Kidney glomerular epithelial cell (primary cell): ENCODE results near the gene PDYN.

Experiments used
- DNase-seq: peaks from one replicate; lab custom pipeline; 2025; lab: John Stamatoyannopoulos, UW

PDYN gene

GRCh38 chr20:1994627-1995026 lies 769 bp upstream of the PDYN start:
- DNase-seq, result no peak

GRCh38 chr20:1992359-1993110 lies 1.3 kb downstream of the PDYN start:
- DNase-seq, result no peak

GRCh38 chr20:1987826-1988225 lies 6.0 kb downstream of the PDYN start:
- DNase-seq, result peak; percentile 0

- DNase-seq, result no peak
Observed at GRCh38 chr20:1983301-1983700, 10.6 kb downstream of the PDYN start.

- DNase-seq, result no peak
Observed at GRCh38 chr20:1982686-1983085, 11.2 kb downstream of the PDYN start.

GRCh38 chr20:1979106-1979778 lies 14.6 kb downstream of the PDYN start:
- DNase-seq, result no peak

GRCh38 chr20:1975291-1975690 lies 18.6 kb downstream of the PDYN start:
- DNase-seq, result no peak

GRCh38 chr20:1973601-1974440 lies 20.0 kb downstream of the PDYN start:
- no peak for DNase-seq

- no peak for DNase-seq
Observed at GRCh38 chr20:1971893-1972586, 21.8 kb downstream of the PDYN start.

GRCh38 chr20:1968964-1969363 lies 24.9 kb downstream of the PDYN start:
- DNase-seq, result no peak

- peak; percentile 42 for DNase-seq
Observed at GRCh38 chr20:1965520-1966351, 28.1 kb downstream of the PDYN start.

- no peak for DNase-seq
Observed at GRCh38 chr20:1964659-1965405, 29.0 kb downstream of the PDYN start.

- DNase-seq, result no peak
Observed at GRCh38 chr20:1964061-1964460, 29.8 kb downstream of the PDYN start.

- DNase-seq, result no peak
Observed at GRCh38 chr20:1961374-1961773, 32.5 kb downstream of the PDYN start.

GRCh38 chr20:1959156-1959555 lies 34.7 kb downstream of the PDYN start:
- no peak for DNase-seq

GRCh38 chr20:1958426-1958825 lies 35.4 kb downstream of the PDYN start:
- DNase-seq, result no peak

- DNase-seq, result no peak
Observed at GRCh38 chr20:1955217-1955616, 38.6 kb downstream of the PDYN start.

GRCh38 chr20:1953621-1954020 lies 40.2 kb downstream of the PDYN start:
- no peak for DNase-seq

- no peak for DNase-seq
Observed at GRCh38 chr20:1952737-1953530, 40.9 kb downstream of the PDYN start.
